Neural cell (in vitro differentiated cells): Measurements from ENCODE around the gene SMAD7. TPM values are rescaled to one million over a fixed set of nuclear protein-coding genes. Genes with fewer than 3 reads are reported as not detected.

Experiments
- H2AFZ ChIP-seq: fragments of 200-600, 300-800 bp; sonication (generic), shearing (Covaris generic); 2 replicates; pipeline ENCODE4 v1.6.0; 2014; ENCODE audit warnings: low read depth, mild to moderate bottlenecking, antibody characterized with exemption, low read length, moderate library complexity
- H3F3A ChIP-seq: fragments of 200-600 bp; shearing (Covaris generic); 2 replicates; pipeline ENCODE4 v1.6.1; 2016; ENCODE audit warnings: mild to moderate bottlenecking, moderate library complexity, mixed read lengths, antibody characterized with exemption, low read length; ENCODE audit not compliant: insufficient read depth, poor library complexity, severe bottlenecking
- H3K27ac ChIP-seq: fragments of 200-600, 300-800 bp; sonication (generic), shearing (Covaris generic); 2 replicates; pipeline ENCODE4 v1.5.1; 2014; ENCODE audit warnings: mild to moderate bottlenecking, low read length, moderate library complexity
- H3K27me3 ChIP-seq: fragments of 300-800, 200-600 bp; sonication (generic), shearing (Covaris generic); 2 replicates; pipeline ENCODE4 v1.6.0; 2014; ENCODE audit warnings: mild to moderate bottlenecking, low read depth, low read length, moderate library complexity; ENCODE audit not compliant: insufficient read depth
- H3K36me3 ChIP-seq: fragments of 300-800, 200-600 bp; sonication (generic), shearing (Covaris generic); 2 replicates; pipeline ENCODE4 v1.5.1; 2014; ENCODE audit warnings: mild to moderate bottlenecking, antibody characterized with exemption, low read length, moderate library complexity; ENCODE audit not compliant: insufficient read depth
- H3K4me2 ChIP-seq: fragments of 300-800, 200-600 bp; sonication (generic), shearing (Covaris generic); 2 replicates; pipeline ENCODE4 v1.6.0; 2014; ENCODE audit warnings: mild to moderate bottlenecking, low read length
- H3K4me3 ChIP-seq: fragments of 300-800, 200-600 bp; sonication (generic), shearing (Covaris generic); 2 replicates; pipeline ENCODE4 v1.5.1; 2014; ENCODE audit warnings: mild to moderate bottlenecking, low read length, moderate library complexity
- H3K79me2 ChIP-seq: fragments of 200-600 bp; shearing (Covaris generic); replicated peaks from 2 replicates; pipeline ENCODE4 v1.6.0; 2014; ENCODE audit warnings: mild to moderate bottlenecking, low read length, moderate library complexity; ENCODE audit not compliant: insufficient read depth
- H3K9ac ChIP-seq: fragments of 300-800, 200-600 bp; sonication (generic), shearing (Covaris generic); 2 replicates; pipeline ENCODE4 v1.6.1; 2016; ENCODE audit warnings: mild to moderate bottlenecking, low read length, mixed read lengths
- H3K9me2 ChIP-seq: fragments of 200-600 bp; shearing (Covaris generic); 2 replicates; pipeline ENCODE4 v1.6.1; 2016; ENCODE audit warnings: mild to moderate bottlenecking, low read length, mixed read lengths; ENCODE audit not compliant: insufficient read depth
- H3K9me3 ChIP-seq: fragments of 200-600, 300-800 bp; sonication (generic), shearing (Covaris generic); 2 replicates; pipeline ENCODE4 v1.6.1; 2016; ENCODE audit warnings: mild to moderate bottlenecking, mixed run types, low read length, moderate library complexity, mixed read lengths
- H4K20me1 ChIP-seq: fragments of 200-600 bp; shearing (Covaris generic); 2 replicates; pipeline ENCODE4 v1.6.1; 2016; ENCODE audit warnings: mild to moderate bottlenecking, mixed run types; ENCODE audit not compliant: insufficient read depth
- EP300 ChIP-seq: fragments of 450-650 bp; conservative IDR thresholded peaks from 2 replicates; pipeline ENCODE4 v1.6.1; 2014; ENCODE audit warnings: antibody characterized with exemption, mild to moderate bottlenecking, moderate library complexity; ENCODE audit not compliant: poor library complexity, severe bottlenecking
- EZH2 ChIP-seq: fragments of 200-600, 300-800 bp; shearing (Covaris generic), sonication (generic); IDR thresholded peaks from 2 replicates; pipeline ENCODE4 v1.6.1; 2014; ENCODE audit warnings: antibody characterized with exemption, low read length, borderline replicate concordance, mild to moderate bottlenecking; ENCODE audit not compliant: insufficient read depth, poor library complexity, severe bottlenecking
- MXI1 ChIP-seq: fragments of 450-650 bp; conservative IDR thresholded peaks from 2 replicates; pipeline ENCODE4 v1.6.1; 2014; ENCODE audit warnings: antibody characterized with exemption, mild to moderate bottlenecking; ENCODE audit not compliant: poor library complexity, severe bottlenecking
- POLR2AphosphoS5 ChIP-seq: IDR thresholded peaks from 2 replicates; pipeline ENCODE4 v1.6.1; 2012
- RAD21 ChIP-seq: fragments of 450-650 bp; conservative IDR thresholded peaks from 2 replicates; pipeline ENCODE4 v1.6.1; 2014; ENCODE audit warnings: antibody characterized with exemption, mild to moderate bottlenecking, moderate library complexity
- SMC3 ChIP-seq: fragments of 450-650 bp; conservative IDR thresholded peaks from 2 replicates; pipeline ENCODE4 v1.6.1; 2014; ENCODE audit warnings: antibody characterized with exemption, mild to moderate bottlenecking, moderate library complexity; ENCODE audit not compliant: poor library complexity
- TAF1 ChIP-seq: IDR thresholded peaks from 2 replicates; pipeline ENCODE4 v1.6.1; 2012; ENCODE audit warnings: low read depth
- polyA plus RNA-seq: library from polyadenylated mRNA; depleted of rRNA; stranded (reverse); fragments of >200 nt; gene quantifications from 2 replicates; pipeline ENCODE4 v1.2.3, GENCODE V29; 2014
- TF ChIP-seq, protein P1 (sequence below): IDR thresholded peaks from 2 replicates; pipeline ENCODE4 v1.6.1; 2012; ENCODE audit warnings: borderline replicate concordance
- TF ChIP-seq, protein P2 (sequence below): fragments of 450-650 bp; IDR thresholded peaks from 2 replicates; pipeline ENCODE4 v1.5.1; 2014; ENCODE audit warnings: antibody characterized with exemption, mild to moderate bottlenecking, moderate library complexity; ENCODE audit not compliant: poor library complexity, severe bottlenecking

The SMAD7 gene
- polyA plus RNA-seq, 1 donor from 2014 or later, result 3.8 TPM

DNA sequence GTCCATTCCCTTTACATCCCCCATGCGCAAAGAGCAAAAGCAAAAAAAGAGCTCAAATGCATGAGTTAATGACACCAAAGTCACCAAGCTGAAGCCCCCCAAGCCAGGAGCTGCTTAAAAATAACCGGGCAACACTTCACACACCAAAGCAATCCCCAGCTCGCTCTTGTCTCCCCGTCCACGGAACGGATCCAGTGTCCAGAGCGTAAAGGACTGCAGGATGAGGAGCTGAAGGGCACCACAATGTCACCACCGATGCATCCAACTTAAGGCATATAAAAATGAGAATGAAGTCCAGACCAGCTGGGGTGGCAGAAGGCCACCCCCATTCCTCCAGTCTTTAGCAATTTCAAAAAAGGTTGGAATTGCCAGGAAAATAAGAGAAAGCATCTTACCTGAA lies 8.7 kb downstream of the SMAD7 start:
- Histone ChIP-seq H3K9ac (no peak overlapping the region), H3K27ac (no peak overlapping the region), H3K79me2 (peaks cover 28% of the 10 kb centered on the region)

DNA sequence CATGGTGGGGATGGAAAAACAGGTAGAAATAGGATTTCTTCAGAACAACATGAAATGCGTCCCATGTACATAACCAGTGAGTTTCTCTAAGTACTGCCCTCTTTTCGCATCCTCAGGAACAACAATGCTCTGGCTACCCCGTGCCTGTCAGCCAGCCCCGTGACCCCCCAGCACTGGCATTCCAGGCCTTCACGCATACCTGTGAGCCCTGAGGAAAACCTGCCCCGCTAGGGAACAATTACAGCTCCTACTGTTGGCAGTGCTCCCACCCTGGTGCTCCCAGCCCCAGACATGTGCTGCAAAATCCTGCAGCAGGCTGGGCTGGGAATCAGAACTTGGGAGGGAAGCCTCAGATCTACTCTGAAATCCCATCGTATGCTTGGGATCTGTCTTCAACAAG lies 9.1 kb downstream of the SMAD7 start:
- Histone ChIP-seq H3K36me3 (no peaks in the 10 kb centered on the region), H4K20me1 (no peaks in the 10 kb centered on the region), H3K79me2 (peaks cover 24% of the 10 kb centered on the region), H3K9ac (no peak overlapping the region), H3K9me2 (no peaks in the 10 kb centered on the region), H3K9me3 (no peaks in the 10 kb centered on the region), H2AFZ (no peak overlapping the region), H3F3A (no peaks in the 10 kb centered on the region), H3K27ac (no peak overlapping the region), H3K4me2 (no peak overlapping the region), H3K27me3 (no peaks in the 10 kb centered on the region), H3K4me3 (no peak overlapping the region)
- TF ChIP-seq EZH2 (no peak), MXI1 (no peak), EP300 (no peak), POLR2AphosphoS5 (no peak), RAD21 (no peak)
- TF ChIP-seq, protein P1, sequence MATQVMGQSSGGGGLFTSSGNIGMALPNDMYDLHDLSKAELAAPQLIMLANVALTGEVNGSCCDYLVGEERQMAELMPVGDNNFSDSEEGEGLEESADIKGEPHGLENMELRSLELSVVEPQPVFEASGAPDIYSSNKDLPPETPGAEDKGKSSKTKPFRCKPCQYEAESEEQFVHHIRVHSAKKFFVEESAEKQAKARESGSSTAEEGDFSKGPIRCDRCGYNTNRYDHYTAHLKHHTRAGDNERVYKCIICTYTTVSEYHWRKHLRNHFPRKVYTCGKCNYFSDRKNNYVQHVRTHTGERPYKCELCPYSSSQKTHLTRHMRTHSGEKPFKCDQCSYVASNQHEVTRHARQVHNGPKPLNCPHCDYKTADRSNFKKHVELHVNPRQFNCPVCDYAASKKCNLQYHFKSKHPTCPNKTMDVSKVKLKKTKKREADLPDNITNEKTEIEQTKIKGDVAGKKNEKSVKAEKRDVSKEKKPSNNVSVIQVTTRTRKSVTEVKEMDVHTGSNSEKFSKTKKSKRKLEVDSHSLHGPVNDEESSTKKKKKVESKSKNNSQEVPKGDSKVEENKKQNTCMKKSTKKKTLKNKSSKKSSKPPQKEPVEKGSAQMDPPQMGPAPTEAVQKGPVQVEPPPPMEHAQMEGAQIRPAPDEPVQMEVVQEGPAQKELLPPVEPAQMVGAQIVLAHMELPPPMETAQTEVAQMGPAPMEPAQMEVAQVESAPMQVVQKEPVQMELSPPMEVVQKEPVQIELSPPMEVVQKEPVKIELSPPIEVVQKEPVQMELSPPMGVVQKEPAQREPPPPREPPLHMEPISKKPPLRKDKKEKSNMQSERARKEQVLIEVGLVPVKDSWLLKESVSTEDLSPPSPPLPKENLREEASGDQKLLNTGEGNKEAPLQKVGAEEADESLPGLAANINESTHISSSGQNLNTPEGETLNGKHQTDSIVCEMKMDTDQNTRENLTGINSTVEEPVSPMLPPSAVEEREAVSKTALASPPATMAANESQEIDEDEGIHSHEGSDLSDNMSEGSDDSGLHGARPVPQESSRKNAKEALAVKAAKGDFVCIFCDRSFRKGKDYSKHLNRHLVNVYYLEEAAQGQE, result no peak
- TF ChIP-seq, protein P2, sequence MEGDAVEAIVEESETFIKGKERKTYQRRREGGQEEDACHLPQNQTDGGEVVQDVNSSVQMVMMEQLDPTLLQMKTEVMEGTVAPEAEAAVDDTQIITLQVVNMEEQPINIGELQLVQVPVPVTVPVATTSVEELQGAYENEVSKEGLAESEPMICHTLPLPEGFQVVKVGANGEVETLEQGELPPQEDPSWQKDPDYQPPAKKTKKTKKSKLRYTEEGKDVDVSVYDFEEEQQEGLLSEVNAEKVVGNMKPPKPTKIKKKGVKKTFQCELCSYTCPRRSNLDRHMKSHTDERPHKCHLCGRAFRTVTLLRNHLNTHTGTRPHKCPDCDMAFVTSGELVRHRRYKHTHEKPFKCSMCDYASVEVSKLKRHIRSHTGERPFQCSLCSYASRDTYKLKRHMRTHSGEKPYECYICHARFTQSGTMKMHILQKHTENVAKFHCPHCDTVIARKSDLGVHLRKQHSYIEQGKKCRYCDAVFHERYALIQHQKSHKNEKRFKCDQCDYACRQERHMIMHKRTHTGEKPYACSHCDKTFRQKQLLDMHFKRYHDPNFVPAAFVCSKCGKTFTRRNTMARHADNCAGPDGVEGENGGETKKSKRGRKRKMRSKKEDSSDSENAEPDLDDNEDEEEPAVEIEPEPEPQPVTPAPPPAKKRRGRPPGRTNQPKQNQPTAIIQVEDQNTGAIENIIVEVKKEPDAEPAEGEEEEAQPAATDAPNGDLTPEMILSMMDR, result no peak

More for the DNA sequence above, 8.7 kb downstream of the SMAD7 start:
- Histone ChIP-seq H3K4me3 (no peak overlapping the region), H3K9me2 (no peaks in the 10 kb centered on the region), H3F3A (no peaks in the 10 kb centered on the region), H3K4me2 (no peak overlapping the region), H4K20me1 (no peaks in the 10 kb centered on the region), H2AFZ (no peak overlapping the region), H3K36me3 (no peaks in the 10 kb centered on the region), H3K9me3 (no peaks in the 10 kb centered on the region), H3K27me3 (no peaks in the 10 kb centered on the region)
- TF ChIP-seq EP300 (no peak), MXI1 (no peak), TAF1 (no peak), RAD21 (no peak), EZH2 (no peak), POLR2AphosphoS5 (no peak), SMC3 (no peak)
- TF ChIP-seq, protein P2, result no peak
- TF ChIP-seq, protein P1, result no peak
